NOMO-1 treated with DMSO at 0.1 percent for 48 hours (cell line): ENCODE results near the gene BIN1.

Experiments used
- DNase-seq: peaks from one replicate; lab custom pipeline; 2025; ENCODE audit not compliant: unreplicated experiment; lab: John Stamatoyannopoulos, UW

The BIN1 gene

DNA sequence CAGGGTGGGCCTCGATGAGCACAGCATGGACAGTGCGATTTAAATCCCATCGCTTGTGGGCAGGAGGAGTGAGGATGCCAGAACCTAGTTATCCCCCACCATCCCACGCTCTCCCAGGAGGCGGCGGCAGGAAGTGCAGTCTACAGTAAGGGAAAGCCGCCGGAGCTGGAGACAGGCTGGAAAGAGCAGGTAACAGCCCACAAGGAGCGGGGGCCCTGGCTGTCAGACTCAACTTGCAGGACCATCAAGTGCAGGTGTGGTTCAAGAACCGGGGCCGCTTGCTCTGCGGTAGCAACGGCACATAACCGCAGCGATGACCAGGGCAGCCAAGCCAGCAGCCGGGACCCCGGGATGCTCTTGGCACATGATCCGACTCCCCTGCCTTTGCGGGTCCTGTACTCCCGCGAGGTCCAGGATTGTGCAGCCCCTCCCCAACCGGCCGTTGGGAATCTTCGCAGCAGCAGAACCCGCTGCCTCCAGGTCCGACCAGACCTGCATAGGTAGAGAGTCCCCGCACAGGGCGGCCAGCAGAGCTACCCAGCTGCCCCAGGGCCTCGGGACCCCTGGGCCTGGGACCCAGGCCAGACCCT is 82.1 kb downstream of the BIN1 start:
- DNase-seq: no peak

GRCh38 chr2:127023504-127023903 is 83.5 kb downstream of the BIN1 start:
- no peak for DNase-seq

- no peak for DNase-seq
These were observed 84.1 kb downstream of the BIN1 start for GRCh38 chr2:127022817-127023216.

DNA sequence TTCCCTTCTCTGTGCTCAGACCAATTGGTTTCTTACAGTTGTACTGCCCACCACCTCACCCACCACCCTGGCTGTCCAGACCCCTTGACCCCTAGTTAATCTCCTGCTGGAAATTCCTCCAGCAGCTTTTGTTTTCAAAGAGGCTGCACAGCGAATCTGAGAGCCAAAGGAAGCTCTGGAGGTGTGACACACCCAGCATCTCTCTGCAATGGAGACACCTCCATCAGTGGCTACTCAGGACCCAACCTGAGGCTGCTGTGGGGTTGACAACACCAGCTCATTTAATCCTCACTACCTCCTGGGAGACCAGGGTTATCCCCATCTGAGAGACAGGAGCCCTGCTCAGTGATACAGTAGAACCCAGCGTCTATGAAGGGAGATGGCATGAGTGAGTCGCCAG is 86.4 kb downstream of the BIN1 start:
- no peak for DNase-seq

DNA sequence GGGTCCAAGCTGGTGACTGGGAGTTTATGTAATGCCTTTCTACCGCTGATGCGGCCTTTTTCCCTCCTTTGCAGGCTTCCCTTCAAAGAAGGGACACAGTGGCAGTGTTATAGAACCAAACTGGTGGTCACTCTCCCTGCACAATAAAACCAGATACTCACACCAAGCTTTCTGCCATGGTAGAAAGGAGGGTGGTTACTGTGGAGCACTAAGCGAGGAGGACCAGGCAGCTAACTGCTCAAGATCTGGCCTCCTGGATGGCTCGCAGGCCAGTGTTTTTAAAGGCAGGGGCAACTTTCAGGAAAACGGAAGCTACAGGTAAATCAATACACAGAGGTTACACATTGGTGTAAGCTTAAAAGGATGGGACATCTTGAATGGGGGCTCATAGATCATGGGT is 89.4 kb downstream of the BIN1 start:
- no peak for DNase-seq

DNA sequence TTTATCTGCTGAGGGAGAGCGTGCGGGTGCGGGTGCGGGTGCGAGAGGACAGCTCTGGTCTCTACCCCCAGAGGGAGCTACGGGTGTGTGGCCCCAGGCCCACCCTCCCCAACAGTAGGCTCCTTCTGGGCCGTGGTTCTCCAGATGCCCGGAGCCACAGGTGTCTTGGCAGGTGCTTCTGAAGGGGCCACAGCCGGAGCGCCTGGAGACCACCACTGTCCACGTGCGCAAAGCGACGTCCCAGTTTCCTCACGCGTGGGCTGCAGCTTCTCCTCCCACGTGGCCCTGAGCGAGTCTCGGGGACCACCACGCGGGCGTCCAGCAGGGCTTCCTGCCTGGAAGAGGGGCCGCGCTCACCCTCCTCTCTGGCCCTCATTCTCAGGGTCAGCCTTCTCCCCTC is 90.6 kb downstream of the BIN1 start:
- no peak for DNase-seq

- no peak for DNase-seq
These were observed 91.6 kb downstream of the BIN1 start for GRCh38 chr2:127015106-127015910.

- DNase-seq: peak; percentile 89
These were observed 92.3 kb downstream of the BIN1 start for GRCh38 chr2:127014630-127015029.

GRCh38 chr2:127014224-127014623 is 92.7 kb downstream of the BIN1 start:
- no peak for DNase-seq

DNA sequence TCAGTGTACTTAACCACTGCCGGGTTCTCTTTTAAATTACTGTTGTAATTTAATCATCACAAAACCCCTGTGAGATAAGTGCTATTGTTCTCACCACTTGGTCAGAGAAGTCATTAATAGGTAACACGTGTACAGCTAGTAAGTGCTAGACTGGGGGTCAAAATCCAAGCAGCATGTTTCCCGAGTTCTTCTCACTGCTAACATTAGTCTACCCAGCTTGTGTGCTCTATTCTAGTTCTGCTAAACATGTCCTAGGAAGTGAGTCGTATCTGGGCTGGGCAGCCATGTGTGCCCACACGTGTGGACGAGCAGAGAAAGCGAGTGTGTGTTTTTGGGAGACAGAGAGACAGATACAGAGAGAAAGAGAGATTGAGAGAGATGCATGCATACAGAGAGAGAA is 94.1 kb downstream of the BIN1 start:
- DNase-seq: no peak

GRCh38 chr2:127012215-127012614 is 94.7 kb downstream of the BIN1 start:
- no peak for DNase-seq

- DNase-seq: no peak
These were observed 95.2 kb downstream of the BIN1 start for GRCh38 chr2:127011796-127012195.

DNA sequence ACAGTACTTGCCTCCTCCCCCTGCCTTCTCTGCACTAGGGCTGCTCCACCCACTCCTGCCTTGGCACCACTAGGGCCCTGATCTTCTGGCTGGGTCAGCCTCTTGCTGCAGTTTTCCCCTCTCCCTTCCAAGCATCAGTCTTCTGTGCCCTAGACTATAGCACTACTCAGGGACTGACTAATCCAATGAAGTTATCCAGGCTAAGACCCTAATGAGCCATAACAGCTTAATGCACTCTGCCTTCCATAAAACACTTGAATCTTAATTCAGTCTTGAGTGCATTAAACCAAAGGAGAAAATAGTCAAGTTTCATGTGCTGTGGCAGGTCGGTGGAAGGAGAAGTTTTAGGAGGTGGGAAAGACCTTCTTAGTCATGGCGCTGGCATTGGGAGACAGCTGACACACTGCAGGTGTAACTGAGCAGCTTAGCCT is 95.7 kb downstream of the BIN1 start:
- DNase-seq: no peak

DNA sequence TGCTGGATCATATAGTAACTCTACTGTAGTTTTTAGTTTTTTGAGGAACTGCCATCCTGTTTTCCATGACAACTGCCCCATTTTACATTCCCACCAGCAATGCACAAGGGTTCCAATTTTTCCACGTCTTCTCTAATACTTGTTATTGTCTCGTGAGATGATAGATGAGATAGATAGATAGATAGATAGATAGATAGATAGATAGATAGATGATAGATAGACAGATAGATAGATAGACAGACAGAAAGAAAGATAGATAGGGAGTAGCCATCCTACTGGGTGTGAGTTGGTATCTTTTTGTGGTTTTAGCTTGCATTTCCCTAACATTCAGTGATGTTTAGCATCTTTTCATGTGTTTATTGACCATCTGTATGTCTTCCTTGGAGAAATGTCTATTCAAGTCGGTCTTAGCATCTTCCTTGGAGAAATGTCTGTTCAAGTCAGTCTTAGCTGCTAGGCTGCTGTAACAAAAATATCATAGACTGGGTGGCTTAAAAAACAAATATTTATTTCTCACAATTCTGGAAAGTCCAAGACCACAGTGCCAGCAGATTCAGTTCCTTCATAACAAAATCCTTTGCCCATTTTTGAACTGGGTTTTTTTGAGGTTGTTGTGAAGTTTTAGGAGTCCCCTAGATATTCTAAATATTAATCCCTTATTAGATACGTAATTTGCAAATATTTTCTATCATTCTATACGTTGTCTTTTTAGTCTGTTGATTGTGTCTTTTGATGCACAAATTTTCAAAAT is 98.5 kb downstream of the BIN1 start:
- DNase-seq: no peak

DNA sequence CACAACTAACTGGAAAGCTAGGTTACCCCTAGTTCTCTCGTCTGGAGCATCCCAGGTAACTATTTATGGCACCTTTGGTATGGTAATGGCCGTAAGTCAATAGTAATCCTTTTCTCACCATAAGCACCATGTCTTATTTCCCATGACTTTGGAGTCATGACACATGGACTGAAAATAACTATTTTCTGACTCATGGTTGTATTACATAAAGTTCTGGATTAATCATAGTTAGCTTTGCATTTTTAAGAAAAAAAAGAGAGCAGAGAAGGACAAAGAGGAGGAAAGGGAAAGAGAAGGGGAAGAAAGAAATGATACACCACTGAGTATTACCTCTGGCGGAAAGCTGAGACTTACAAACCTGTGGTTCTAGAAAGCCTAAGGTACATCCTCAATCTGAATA is 99.3 kb downstream of the BIN1 start:
- DNase-seq: no peak

DNA sequence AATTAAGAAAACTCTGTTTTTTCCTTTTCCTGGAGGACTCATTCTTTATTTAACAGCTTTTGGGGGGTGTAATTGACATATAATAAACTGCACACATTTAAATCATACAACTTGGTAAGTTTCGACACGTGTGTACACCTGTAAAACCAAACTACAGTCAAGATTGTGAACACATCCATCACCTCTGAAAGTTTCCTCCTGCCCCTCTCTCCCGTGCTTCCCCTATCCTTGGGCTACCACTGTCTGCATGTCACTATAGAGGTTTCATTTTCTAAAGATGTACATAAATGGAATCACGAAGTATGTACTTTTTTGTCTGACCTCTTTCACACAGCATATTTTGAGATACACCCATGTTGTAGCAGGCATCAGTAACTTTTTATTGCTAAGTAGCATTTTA is 100.0 kb downstream of the BIN1 start:
- no peak for DNase-seq

GRCh38 chr2:127004893-127005600 is 101.9 kb downstream of the BIN1 start:
- no peak for DNase-seq

GRCh38 chr2:127003070-127003800 is 103.7 kb downstream of the BIN1 start:
- DNase-seq: no peak

GRCh38 chr2:127001751-127002150 is 105.2 kb downstream of the BIN1 start:
- no peak for DNase-seq

GRCh38 chr2:127000937-127001336 is 106.0 kb downstream of the BIN1 start:
- DNase-seq: no peak

DNA sequence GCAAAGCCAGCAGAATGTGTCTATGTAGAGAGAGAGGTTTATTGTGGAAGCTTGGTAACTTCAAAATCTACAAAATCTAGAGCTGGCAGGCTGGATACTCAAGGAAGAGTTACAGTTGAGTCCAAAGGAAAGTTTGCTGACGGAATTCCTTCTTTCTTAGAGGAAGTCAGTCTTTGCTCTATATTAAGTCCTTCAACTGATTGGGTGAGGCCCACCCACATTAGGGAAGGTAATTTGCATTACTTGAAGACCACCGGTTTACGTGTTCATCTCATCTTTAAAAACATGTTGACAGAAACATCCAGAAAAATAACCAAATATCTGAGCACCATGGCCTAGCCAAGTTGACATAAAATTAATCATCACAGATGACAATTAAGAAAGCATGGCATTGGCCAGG is 106.8 kb downstream of the BIN1 start:
- DNase-seq: no peak
